Nephron (organoid): Measurements from ENCODE around the gene CTNNAL1.

Source experiments
- H3K27ac Mint-ChIP-seq, 3 experiments: 2 replicates each; pipeline ENCODE4 v1.8.0; 2020; ENCODE audit warnings: mixed read lengths in 3 of 3, mild to moderate bottlenecking in 2 of 3, moderate library complexity in 1 of 3
- H3K27me3 Mint-ChIP-seq: 2 replicates; pipeline ENCODE4 v1.8.0; 2021; ENCODE audit warnings: low read depth, mild to moderate bottlenecking, moderate library complexity, mixed read lengths
- H3K36me3 Mint-ChIP-seq: 2 replicates; pipeline ENCODE4 v1.8.0; 2020; ENCODE audit warnings: low read depth, mixed read lengths
- H3K4me1 Mint-ChIP-seq: 2 replicates; pipeline ENCODE4 v1.8.0; 2020; ENCODE audit warnings: mixed read lengths
- H3K4me3 Mint-ChIP-seq, 3 experiments: 2 replicates each; pipeline ENCODE4 v1.8.0; 2020; ENCODE audit warnings: mild to moderate bottlenecking in 3 of 3, mixed read lengths in 3 of 3, moderate library complexity in 2 of 3
- H3K9me3 Mint-ChIP-seq: 2 replicates; pipeline ENCODE4 v1.8.0; 2020; ENCODE audit warnings: mixed read lengths
- CTCF ChIP-seq, 3 experiments: fragments of 200-600 bp; sonication (generic); IDR thresholded peaks; one replicate each; pipeline ENCODE4 v1.5.0; 2021; ENCODE audit warnings: antibody characterized with exemption in 3 of 3; ENCODE audit not compliant: unreplicated experiment in 3 of 3

Gene CTNNAL1

GRCh38 chr9:108953983-108954574 lies 59.2 kb downstream of the CTNNAL1 start:
- Mint-ChIP-seq H3K4me3 (no peak overlapping the region), H3K27ac (no peak overlapping the region)

GRCh38 chr9:108951578-108951977 lies 61.7 kb downstream of the CTNNAL1 start:
- Mint-ChIP-seq H3K36me3 (peaks cover 13% of the 10 kb centered on the region), H3K4me3 (no peak overlapping the region), H3K27me3 (no peaks in the 10 kb centered on the region), H3K9me3 (no peaks in the 10 kb centered on the region), H3K4me1 (peaks cover 11% of the 10 kb centered on the region), H3K27ac (no peak overlapping the region)
- no peak for TF ChIP-seq CTCF (IDR thresholded peaks at IDR 0.05; ENCODE audit: unreplicated experiment in 3 of 3)

More at GRCh38 chr9:108953983-108954574, 59.2 kb downstream of the CTNNAL1 start:
- peaks cover 4% of the 10 kb centered on the region for H3K36me3 Mint-ChIP-seq
- peak; percentile 63 to 86 (median 66) for TF ChIP-seq CTCF (IDR thresholded peaks at IDR 0.05; ENCODE audit: unreplicated experiment in 3 of 3)
- no peaks in the 10 kb centered on the region for H3K27me3 Mint-ChIP-seq
- peaks cover 11% of the 10 kb centered on the region for H3K4me1 Mint-ChIP-seq
- no peaks in the 10 kb centered on the region for H3K9me3 Mint-ChIP-seq

- no peak overlapping the region for H3K4me3 Mint-ChIP-seq
- H3K27ac Mint-ChIP-seq, result no peak overlapping the region
Observed at GRCh38 chr9:108950168-108950567, 63.1 kb downstream of the CTNNAL1 start.

GRCh38 chr9:108939975-108940374 lies 73.3 kb downstream of the CTNNAL1 start:
- Mint-ChIP-seq H3K27me3 (no peaks in the 10 kb centered on the region), H3K4me3 (no peak overlapping the region), H3K36me3 (peaks cover 34% of the 10 kb centered on the region)

More at GRCh38 chr9:108950168-108950567, 63.1 kb downstream of the CTNNAL1 start:
- H3K4me1 Mint-ChIP-seq, result peaks cover 5% of the 10 kb centered on the region
- H3K9me3 Mint-ChIP-seq, result no peaks in the 10 kb centered on the region
- peaks cover 18% of the 10 kb centered on the region for H3K36me3 Mint-ChIP-seq
- no peaks in the 10 kb centered on the region for H3K27me3 Mint-ChIP-seq
- TF ChIP-seq CTCF (IDR thresholded peaks at IDR 0.05; ENCODE audit: unreplicated experiment in 3 of 3), result no peak

GRCh38 chr9:108937561-108938305 lies 75.6 kb downstream of the CTNNAL1 start:
- no peaks in the 10 kb centered on the region for H3K27me3 Mint-ChIP-seq

More at GRCh38 chr9:108939975-108940374, 73.3 kb downstream of the CTNNAL1 start:
- Mint-ChIP-seq H3K4me1 (peaks cover 6% of the 10 kb centered on the region), H3K9me3 (no peaks in the 10 kb centered on the region), H3K27ac (no peak overlapping the region)
- no peak for TF ChIP-seq CTCF (IDR thresholded peaks at IDR 0.05; ENCODE audit: unreplicated experiment in 3 of 3)

More at GRCh38 chr9:108937561-108938305, 75.6 kb downstream of the CTNNAL1 start:
- H3K27ac Mint-ChIP-seq, result no peak overlapping the region
- H3K9me3 Mint-ChIP-seq, result no peaks in the 10 kb centered on the region
- no peak for TF ChIP-seq CTCF (IDR thresholded peaks at IDR 0.05; ENCODE audit: unreplicated experiment in 3 of 3)
- H3K4me3 Mint-ChIP-seq, result peak overlapping the region in 1 of 3 experiments; percentile 15
- peaks cover 24% of the 10 kb centered on the region for H3K4me1 Mint-ChIP-seq
- H3K36me3 Mint-ChIP-seq, result peaks cover 28% of the 10 kb centered on the region
